Superior temporal gyrus (tissue), 1 donor: ENCODE measurements around the gene CFHR5.
"Not testable (repeated sequence)": the region's sequence is repeated elsewhere in the genome, so short reads cannot be mapped to it uniquely, and the experiment has no call there.

Experiments used
- DNase-seq: peaks from one replicate; pipeline ENCODE4 v3.0.0-alpha.2; 2016; ENCODE audit errors: extremely low spot score

CFHR5 gene

GRCh38 chr1:197017558-197018146 is 40.3 kb downstream of the CFHR5 start:
- no peak for DNase-seq

GRCh38 chr1:197021716-197022115 is 44.4 kb downstream of the CFHR5 start:
- DNase-seq, result no peak

GRCh38 chr1:197024460-197024859 is 47.1 kb downstream of the CFHR5 start:
- no peak for DNase-seq

GRCh38 chr1:197027359-197027758 is 50.0 kb downstream of the CFHR5 start:
- DNase-seq, result no peak

GRCh38 chr1:197029749-197030148 is 52.4 kb downstream of the CFHR5 start:
- no peak for DNase-seq

- not testable (repeated sequence) for DNase-seq
These were observed 57.4 kb downstream of the CFHR5 start for GRCh38 chr1:197034631-197035339.

- DNase-seq, result no peak
These were observed 59.5 kb downstream of the CFHR5 start for GRCh38 chr1:197036861-197037260.

- DNase-seq, result no peak
These were observed 64.4 kb downstream of the CFHR5 start for GRCh38 chr1:197041486-197042353.

- no peak for DNase-seq
These were observed 65.5 kb downstream of the CFHR5 start for GRCh38 chr1:197042676-197043341.

GRCh38 chr1:197049100-197049499 is 71.7 kb downstream of the CFHR5 start:
- DNase-seq, result no peak
